Gastrocnemius medialis (tissue), 4 donors: ENCODE data around the gene RNF144A. TPM values are rescaled to one million over a fixed set of nuclear protein-coding genes. Genes with fewer than 3 reads are reported as not detected.

Experiments used
- ATAC-seq, 2 donors: fragments of 150-250 bp; one replicate each; pipeline ENCODE4 v1.9.1; 2016
- DNase-seq, 2 donors: peaks; one replicate each; pipeline ENCODE4 v3.0.0-alpha.2; 2019
- H3K27ac ChIP-seq, 4 donors: fragments of 200-600 bp; sonication (generic); 1 replicate in 1 of 4; 2 replicates in 3 of 4; pipeline ENCODE4 v1.5.1; 2016 to 2018; ENCODE audit warnings: mild to moderate bottlenecking in 2 of 4, moderate library complexity in 1 of 4
- H3K27me3 ChIP-seq, 3 donors: fragments of 200-600 bp; sonication (generic) in 2 of 3; 1 replicate in 1 of 3; 2 replicates in 2 of 3; pipeline versions ENCODE4 v1.5.1 to v1.6.0; 2016 to 2019; ENCODE audit warnings: mild to moderate bottlenecking in 1 of 3, moderate library complexity in 1 of 3
- H3K36me3 ChIP-seq, 2 donors: fragments of 200-600 bp; sonication (generic) in 1 of 2; one replicate each; pipeline ENCODE4 v1.5.1; 2017 to 2018
- H3K4me1 ChIP-seq, 2 donors: fragments of 200-600 bp; sonication (generic) in 1 of 2; one replicate each; pipeline ENCODE4 v1.5.1; 2016 to 2017; ENCODE audit warnings: mild to moderate bottlenecking in 2 of 2
- H3K4me3 ChIP-seq, 4 donors: fragments of 200-600 bp; sonication (generic) in 3 of 4; 1 replicate in 1 of 4; 2 replicates in 3 of 4; pipeline ENCODE4 v1.5.1; 2016 to 2019; ENCODE audit warnings: mild to moderate bottlenecking in 2 of 4
- H3K9me3 ChIP-seq, 3 donors: fragments of 200-600 bp; sonication (generic) in 2 of 3; 1 replicate in 1 of 3; 2 replicates in 2 of 3; pipeline ENCODE4 v1.5.1; 2016 to 2019
- POLR2A ChIP-seq, 2 donors: fragments of 450-650 bp; IDR thresholded peaks; one replicate each; pipeline ENCODE4 v1.6.1; 2017; ENCODE audit warnings: antibody characterized with exemption in 2 of 2, mild to moderate bottlenecking in 2 of 2, moderate library complexity in 2 of 2
- in situ Hi-C, 4 donors: fragments of 200-750 bp; cut with MboI; loops; one replicate each; pipeline versions ENCODE4 v1.15.0 to v1.8.0; 2017; ENCODE audit warnings: low sequenced_read_pairs in 4 of 4
- intact Hi-C: fragments of 100-400 bp; cut with DNase I; formaldehyde crosslinking; loops from one replicate; pipeline ENCODE4 v1.15.1; 2023; ENCODE audit warnings: low total_unique reads
- total RNA-seq, 4 donors: library from RNA; depleted of rRNA; stranded (reverse); fragments of >200 nt; gene quantifications; one replicate each; pipeline versions ENCODE4 v1.1.0 to v1.2.3, GENCODE V29; 2016
- TF ChIP-seq, protein P1 (sequence below), 5 experiments: fragments of 450-650 bp in 3 of 5; fragments of 200-600 bp in 2 of 5; sonication (generic) in 2 of 5; IDR thresholded peaks in 4 of 5; conservative IDR thresholded peaks in 1 of 5; 1 replicate in 4 of 5; 2 replicates in 1 of 5; pipeline ENCODE4 v1.5.1; 2016 to 2019; ENCODE audit warnings: antibody characterized with exemption in 5 of 5, mild to moderate bottlenecking in 3 of 5, moderate library complexity in 3 of 5

RNF144A gene
- total RNA-seq, 4 donors from 2014 or later = 4.9 to 16.2 (median 10.2) TPM

DNA sequence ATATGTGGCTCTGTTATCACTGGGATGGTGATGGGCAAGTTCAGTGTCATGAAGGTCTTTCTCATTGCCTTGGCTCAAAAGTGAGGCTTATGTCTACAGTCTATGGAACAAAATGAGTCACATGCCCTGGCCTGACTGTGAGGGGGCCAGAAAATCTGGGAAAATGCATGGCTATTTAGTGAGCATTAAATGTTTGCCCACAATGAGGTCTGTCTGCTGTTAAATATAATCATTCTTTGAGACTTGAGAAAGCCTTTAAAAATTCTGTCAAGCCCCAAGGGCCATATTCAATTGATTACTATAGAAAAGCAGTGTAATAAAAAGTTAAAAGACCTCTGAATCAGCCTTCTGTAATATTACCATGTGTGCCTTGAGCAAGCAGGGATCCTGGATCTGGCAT, 5.5 kb upstream of the RNF144A start:
- Histone ChIP-seq H3K4me1 (peaks cover 0 to under 1% of the 10 kb centered on the region in 2 donors), H3K27me3 (no peaks in the 10 kb centered on the region), H3K4me3 (no peak overlapping the region), H3K27ac (no peak overlapping the region), H3K9me3 (no peaks in the 10 kb centered on the region), H3K36me3 (no peaks in the 10 kb centered on the region)
- TF ChIP-seq, protein P1, sequence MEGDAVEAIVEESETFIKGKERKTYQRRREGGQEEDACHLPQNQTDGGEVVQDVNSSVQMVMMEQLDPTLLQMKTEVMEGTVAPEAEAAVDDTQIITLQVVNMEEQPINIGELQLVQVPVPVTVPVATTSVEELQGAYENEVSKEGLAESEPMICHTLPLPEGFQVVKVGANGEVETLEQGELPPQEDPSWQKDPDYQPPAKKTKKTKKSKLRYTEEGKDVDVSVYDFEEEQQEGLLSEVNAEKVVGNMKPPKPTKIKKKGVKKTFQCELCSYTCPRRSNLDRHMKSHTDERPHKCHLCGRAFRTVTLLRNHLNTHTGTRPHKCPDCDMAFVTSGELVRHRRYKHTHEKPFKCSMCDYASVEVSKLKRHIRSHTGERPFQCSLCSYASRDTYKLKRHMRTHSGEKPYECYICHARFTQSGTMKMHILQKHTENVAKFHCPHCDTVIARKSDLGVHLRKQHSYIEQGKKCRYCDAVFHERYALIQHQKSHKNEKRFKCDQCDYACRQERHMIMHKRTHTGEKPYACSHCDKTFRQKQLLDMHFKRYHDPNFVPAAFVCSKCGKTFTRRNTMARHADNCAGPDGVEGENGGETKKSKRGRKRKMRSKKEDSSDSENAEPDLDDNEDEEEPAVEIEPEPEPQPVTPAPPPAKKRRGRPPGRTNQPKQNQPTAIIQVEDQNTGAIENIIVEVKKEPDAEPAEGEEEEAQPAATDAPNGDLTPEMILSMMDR (IDR thresholded peaks at IDR 0.05 in 4 of 5, conservative IDR thresholded peaks at IDR 0.05 in 1 of 5) = no peak
- TF ChIP-seq POLR2A (IDR thresholded peaks at IDR 0.05) = no peak
- in situ Hi-C loops = loop anchor here in 1 of 4 donors (5.0 kb wide), 1 partner anchor 116 kb away; no protein-coding TSS in a partner anchor
- ATAC-seq = no peak
- intact Hi-C loops = no loop called here
- no peak for DNase-seq

DNA sequence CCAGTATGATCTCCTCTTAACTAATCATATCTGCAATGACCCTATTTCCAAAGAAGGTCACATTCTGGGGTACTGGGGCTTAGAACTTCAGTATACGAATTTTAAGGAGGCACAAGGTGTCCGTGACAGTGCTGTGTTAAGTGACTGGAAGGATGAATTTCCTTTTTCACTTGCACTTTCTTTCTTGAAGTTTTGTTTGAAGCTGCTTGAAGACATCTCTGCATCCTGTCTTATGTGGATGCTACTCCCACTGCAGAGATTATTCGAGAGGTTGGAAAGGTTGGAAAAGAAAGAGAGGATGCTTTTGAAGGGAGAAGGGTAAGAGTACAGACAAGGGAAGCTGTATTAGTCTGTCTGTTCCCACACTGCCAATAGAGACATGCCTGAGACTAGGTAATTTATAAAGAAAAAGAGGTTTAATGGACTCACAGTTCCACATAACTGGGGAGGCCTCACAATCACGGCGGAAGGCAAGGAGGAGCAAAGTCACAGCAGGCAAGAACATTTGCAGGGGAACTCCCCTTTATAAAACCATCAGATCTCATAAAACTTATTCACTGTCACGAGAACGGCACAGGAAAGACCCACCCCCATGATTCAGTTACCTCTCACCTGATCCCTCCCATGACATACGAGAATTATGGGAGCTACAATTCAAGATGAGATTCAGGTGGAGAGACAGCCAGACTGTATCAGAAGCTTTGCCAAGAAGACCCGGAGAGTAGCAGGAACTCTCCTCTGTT, 3.6 kb upstream of the RNF144A start:
- H3K27ac ChIP-seq = no peak overlapping the region
- TF ChIP-seq, protein P1 (IDR thresholded peaks at IDR 0.05 in 4 of 5, conservative IDR thresholded peaks at IDR 0.05 in 1 of 5) = no peak
- TF ChIP-seq POLR2A (IDR thresholded peaks at IDR 0.05) = no peak
- no peak for DNase-seq
- H3K36me3 ChIP-seq = no peaks in the 10 kb centered on the region
- no peaks in the 10 kb centered on the region for H3K27me3 ChIP-seq
- intact Hi-C loops = no loop called here
- in situ Hi-C loops = loop anchor here in 1 of 4 donors (5.0 kb wide), 1 partner anchor 114 kb away; no protein-coding TSS in a partner anchor
- no peak for ATAC-seq
- H3K4me3 ChIP-seq = no peak overlapping the region
- H3K9me3 ChIP-seq = no peaks in the 10 kb centered on the region
- H3K4me1 ChIP-seq = peaks cover 0 to 4% of the 10 kb centered on the region in 2 donors

DNA sequence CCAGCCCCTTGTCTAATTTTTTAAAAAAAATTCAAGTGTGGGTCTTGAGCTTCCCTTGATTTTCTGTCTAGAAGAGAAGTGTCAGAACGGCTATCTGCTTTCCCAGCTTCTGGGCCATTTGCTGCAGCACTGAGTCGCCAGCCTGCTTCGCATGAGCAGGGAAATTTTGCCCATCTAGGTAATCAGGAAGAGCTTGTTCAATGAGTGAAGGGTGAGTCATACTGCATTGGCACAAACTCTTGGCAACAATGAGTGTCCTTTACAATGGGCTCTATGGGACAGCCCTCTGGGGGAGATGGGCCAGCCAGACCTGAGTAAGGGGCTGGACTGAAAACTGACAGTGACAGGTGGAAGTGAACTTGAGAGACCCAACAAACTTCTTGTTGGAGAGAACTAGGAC, 2.4 kb upstream of the RNF144A start:
- intact Hi-C loops = loop anchor here (5.0 kb wide), 1 partner anchor 127 kb away; no protein-coding TSS in a partner anchor

DNA sequence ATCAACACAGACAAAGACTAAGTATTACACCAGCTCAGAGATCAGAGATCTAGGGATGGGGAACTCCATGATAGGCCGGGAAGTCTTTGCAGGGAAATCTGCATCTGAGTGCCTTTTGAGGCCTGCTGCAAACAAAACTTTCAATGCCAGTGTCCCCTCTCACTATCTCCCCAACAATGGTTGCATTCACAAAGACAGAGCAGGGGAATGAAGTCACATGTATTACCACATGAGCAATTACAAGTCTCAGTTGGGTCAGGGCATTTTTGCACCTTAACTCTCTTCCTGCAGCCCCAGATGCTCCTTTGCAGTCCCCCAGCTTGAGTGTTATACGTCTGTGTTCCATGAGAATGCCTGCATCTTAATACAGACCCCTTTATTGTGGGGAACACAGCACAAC, 1.8 kb upstream of the RNF144A start:
- ATAC-seq (no peak), DNase-seq (no peak)
- no peak overlapping the region for H3K4me3 ChIP-seq
- H3K27me3 ChIP-seq = no peaks in the 10 kb centered on the region
- intact Hi-C loops (loop anchor here (5.0 kb wide), 1 partner anchor 127 kb away; no protein-coding TSS in a partner anchor), in situ Hi-C loops (no loop called here)
- H3K4me1 ChIP-seq = peaks cover 3 to 10% of the 10 kb centered on the region in 2 donors
- TF ChIP-seq POLR2A (IDR thresholded peaks at IDR 0.05) = no peak
- TF ChIP-seq, protein P1 (IDR thresholded peaks at IDR 0.05 in 4 of 5, conservative IDR thresholded peaks at IDR 0.05 in 1 of 5) = no peak
- no peaks in the 10 kb centered on the region for H3K9me3 ChIP-seq
- no peaks in the 10 kb centered on the region for H3K36me3 ChIP-seq
- no peak overlapping the region for H3K27ac ChIP-seq

More for the DNA sequence above, 2.4 kb upstream of the RNF144A start:
- H3K4me3 ChIP-seq = no peak overlapping the region
- no peaks in the 10 kb centered on the region for H3K36me3 ChIP-seq
- in situ Hi-C loops = loop anchor here in 1 of 4 donors (5.0 kb wide), 1 partner anchor 112 kb away; no protein-coding TSS in a partner anchor
- no peaks in the 10 kb centered on the region for H3K27me3 ChIP-seq
- ATAC-seq = no peak
- TF ChIP-seq POLR2A (IDR thresholded peaks at IDR 0.05) = no peak
- TF ChIP-seq, protein P1 (IDR thresholded peaks at IDR 0.05 in 4 of 5, conservative IDR thresholded peaks at IDR 0.05 in 1 of 5) = no peak
- H3K9me3 ChIP-seq = no peaks in the 10 kb centered on the region
- H3K27ac ChIP-seq = no peak overlapping the region
- peaks cover 1 to 10% of the 10 kb centered on the region in 2 donors for H3K4me1 ChIP-seq
- no peak for DNase-seq
